Kidney tubule cell (primary cell): Measurements from ENCODE around the gene ZNF541.

ENCODE experiments used
- DNase-seq: peaks from one replicate; pipeline ENCODE4 v3.0.0-alpha.2; 2018; ENCODE audit warnings: low spot score

ZNF541 gene, protein sequence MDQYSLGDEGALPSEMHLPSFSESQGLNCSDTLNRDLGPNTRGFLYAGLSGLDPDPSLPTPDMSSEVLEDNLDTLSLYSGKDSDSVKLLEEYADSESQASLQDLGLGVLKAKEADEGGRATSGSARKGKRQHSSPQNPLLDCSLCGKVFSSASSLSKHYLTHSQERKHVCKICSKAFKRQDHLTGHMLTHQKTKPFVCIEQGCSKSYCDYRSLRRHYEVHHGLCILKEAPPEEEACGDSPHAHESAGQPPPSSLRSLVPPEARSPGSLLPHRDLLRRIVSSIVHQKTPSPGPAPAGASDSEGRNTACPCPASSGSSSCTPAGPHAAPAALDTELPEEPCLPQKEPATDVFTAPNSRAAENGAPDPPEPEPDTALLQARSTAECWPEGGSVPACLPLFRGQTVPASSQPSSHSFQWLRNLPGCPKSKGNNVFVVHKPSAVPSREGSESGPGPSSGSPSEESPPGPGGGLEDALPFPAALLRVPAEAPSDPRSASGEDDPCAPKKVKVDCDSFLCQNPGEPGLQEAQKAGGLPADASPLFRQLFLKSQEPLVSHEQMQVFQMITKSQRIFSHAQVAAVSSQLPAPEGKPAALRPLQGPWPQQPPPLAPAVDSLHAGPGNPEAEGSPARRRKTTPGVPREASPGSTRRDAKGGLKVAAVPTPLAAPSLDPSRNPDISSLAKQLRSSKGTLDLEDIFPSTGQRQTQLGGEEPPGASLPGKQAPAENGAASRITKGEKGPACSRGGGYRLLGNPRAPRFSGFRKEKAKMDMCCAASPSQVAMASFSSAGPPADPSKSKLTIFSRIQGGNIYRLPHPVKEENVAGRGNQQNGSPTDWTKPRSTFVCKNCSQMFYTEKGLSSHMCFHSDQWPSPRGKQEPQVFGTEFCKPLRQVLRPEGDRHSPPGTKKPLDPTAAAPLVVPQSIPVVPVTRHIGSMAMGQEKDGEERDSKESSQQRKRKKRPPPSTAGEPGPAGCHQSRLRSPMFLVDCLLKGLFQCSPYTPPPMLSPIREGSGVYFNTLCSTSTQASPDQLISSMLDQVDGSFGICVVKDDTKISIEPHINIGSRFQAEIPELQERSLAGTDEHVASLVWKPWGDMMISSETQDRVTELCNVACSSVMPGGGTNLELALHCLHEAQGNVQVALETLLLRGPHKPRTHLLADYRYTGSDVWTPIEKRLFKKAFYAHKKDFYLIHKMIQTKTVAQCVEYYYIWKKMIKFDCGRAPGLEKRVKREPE (N-terminal part only)

DNA sequence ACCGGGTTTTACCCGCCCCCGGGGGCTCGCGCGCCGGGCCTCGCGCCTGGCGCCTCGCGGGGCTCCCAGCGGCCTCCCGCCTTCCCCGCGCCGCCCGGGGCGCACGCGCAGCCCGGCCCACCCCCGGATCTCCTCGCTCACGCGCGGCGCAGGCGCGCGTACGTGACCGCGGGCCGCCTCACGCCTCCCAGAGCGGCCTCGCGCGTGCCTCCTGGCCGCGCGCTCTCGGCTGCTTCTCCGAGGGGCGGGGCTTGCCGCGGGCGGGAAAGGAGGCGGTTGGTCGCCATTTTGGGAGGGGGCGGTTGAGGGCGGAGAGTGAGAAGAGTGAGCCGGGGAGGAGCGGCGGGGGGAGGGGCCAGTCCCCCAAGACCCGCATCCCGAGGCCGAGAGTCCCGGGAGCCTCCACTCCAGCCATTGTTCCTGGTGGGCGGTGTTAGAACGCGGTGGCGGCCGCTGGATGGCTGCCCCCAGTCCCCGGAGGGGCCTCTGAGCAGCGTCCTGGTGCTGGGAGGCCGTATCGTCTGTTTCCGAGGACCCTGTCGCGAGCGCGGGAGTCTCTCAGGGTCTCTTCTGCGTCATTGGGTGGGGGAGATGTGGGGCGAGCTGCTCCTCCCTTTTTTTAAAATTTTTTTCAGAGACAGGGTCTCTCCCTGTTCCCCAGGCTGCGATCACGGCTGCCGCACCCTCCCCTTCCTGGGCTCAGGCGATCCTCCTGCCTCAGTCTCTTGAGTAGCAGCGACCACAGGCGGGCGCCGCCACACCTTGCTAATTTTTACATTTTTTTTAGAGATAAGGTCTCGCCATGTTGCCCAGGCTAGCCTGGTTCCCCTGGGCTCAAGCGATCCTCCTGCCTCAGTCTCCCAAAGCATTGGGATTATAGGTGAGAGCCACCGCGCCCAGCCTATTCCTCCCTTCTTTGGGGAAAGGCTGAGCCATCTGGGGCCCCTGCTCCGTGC lies at the start of gene ZNF541:
ZNF541 (minus strand) TSS at position 78 of the 956 bp plus-strand sequence. CDS start 17,292 bp downstream, outside the sequence.
- DNase-seq, result no peak

DNA sequence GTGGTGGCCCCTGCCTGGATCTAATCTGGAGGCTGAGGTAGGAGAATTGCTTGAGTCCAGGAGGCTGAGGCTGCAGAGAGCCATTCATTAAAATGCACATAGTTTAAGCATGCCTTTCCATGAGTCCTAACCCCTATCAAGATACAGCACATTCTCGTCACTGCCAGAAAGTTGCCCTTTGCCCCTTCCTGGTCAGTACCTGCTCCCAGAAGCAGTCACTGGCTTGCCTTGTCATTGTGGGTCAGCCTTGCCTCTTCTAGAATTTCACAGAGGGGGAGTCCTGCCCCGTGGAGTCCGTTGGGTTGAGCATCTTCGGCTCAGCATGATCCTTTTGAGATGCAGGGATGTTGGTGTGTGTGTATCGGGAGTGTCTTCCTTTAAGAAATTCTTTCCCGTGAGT lies 46.8 kb upstream of the ZNF541 start:
- DNase-seq, result peak; percentile 21

DNA sequence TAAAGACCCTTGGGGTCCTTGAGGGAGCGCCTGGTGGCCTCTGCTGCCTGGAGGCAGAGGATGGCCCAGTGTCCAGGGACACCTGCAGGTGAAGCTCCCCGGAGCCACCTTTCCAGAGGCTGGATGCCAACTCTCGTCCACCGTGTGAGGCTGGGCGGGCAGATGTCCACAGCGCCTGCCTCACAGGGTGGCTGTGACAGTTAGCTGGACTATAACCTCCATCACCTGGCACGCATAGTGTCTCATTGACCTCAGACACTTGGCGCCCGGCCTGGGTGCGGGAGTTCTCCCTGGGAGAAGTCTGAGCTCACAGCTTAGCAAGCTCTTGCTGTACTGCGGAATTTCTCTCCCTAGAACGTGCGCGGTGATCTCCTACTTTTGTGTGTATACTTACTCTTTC lies 45.8 kb upstream of the ZNF541 start:
- DNase-seq, result peak; percentile 66

DNA sequence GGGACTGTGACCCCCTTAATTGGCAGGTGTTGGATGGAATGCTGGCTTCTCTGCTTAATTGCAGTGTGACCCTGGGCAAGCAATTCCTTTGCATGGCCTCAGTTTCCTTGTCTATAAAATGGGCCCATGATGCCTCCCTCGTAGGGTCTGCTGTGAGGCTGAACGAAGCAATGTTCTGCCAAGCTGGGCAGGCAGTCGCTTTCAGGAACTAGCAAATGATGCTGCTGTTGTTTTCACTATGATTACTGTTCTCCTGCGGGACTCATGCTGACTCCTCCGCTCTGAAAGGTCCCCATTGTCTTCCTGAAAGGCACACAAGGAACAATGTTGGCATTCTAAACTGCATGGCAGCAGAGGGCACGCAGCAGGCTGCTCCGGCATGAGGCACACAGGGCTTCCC lies 42.8 kb upstream of the ZNF541 start:
- DNase-seq, result no peak

DNA sequence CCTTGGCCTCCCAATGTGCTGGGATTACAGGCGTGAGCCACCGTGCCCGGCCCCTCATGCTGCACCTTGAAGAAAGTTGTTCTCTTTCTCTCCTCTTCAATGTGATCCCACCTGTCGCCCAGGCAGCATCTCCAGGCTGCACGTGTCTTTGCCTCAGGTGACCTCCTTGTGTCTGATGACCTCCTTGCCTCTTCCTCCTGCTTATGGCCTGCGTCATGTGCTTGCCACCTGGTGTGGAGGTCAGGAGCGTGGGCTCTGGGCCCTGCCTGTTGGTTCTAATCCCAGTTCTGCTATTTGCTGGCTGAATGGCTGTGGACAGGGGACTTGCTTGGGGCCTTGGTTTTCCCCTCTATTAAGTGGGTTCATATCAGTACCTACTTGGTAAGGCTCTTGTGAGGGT lies 42.3 kb upstream of the ZNF541 start:
- DNase-seq, result no peak

DNA sequence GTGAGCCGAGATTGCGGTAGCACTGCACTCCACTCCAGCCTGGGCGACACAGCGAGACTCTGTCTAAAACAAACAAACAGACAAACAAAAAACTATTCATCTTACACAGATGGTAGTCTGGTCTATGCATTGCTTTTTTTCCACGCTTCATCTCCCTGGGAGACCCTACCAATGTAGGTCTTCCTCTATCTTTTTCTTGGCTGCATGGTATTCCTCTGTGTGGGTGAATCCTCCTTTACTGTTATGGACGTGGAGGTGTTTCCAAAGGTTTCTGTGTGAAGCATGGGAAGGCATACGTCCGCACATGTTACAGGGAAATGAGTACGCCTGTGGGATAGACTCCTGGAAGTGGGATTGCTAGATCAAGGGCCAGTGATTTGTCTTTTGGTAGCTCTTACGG lies 41.6 kb upstream of the ZNF541 start:
- no peak for DNase-seq

DNA sequence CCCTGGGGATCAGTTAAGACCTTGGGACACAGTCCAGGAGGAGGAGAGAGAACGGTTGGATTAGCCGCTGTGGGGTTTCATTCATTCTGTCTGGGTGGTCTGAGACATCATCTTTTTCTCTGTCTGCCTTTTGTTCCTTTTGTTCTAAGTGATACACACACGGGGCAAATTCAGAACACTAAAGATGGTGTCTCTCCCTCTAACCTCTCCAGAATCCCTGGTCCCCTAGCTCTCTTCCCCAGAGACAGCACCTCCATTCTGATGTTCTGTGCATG lies 41.0 kb upstream of the ZNF541 start:
- DNase-seq, result no peak

DNA sequence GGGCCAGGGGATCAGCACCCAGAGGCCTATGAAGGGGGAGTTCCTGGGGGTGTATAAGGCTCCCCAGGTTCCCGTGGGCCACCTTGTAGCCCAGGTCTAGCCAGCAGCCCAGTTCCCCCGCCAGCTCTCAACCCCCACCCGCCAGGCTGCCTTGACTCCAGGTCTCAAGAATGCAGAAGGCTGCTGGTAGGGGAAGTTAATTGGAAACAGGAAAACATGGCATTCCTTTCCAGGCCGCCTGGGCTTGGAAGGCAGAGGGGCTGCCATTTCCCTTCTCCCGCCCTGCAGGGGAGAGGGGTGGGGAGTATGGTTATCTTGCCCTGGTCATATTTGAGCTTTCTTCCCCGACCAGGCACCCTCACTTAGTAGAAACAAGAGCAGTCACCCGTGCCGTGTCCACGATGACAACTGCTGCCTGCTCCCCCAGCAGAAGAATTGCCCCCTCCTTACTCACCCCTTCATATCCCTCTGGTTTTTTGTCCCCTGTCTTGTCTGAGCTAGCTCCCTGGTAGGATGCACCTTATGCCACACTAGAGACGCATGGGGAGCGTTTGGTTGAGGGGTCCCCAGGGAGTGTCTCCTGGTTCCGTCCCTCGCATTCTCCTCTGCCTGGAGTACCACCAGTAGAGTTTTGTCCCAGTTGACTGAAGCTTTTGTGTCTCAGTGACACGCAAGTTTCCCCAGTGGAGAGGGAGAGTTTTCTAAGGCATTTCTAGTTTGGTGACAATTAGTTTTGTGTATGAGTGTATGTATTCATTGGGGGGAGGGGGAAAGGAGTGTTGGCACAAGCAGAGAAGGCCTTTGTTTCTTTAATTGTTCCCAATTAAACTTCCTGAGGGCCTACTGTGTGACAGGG lies 40.4 kb upstream of the ZNF541 start:
- peak; percentile 65 for DNase-seq

DNA sequence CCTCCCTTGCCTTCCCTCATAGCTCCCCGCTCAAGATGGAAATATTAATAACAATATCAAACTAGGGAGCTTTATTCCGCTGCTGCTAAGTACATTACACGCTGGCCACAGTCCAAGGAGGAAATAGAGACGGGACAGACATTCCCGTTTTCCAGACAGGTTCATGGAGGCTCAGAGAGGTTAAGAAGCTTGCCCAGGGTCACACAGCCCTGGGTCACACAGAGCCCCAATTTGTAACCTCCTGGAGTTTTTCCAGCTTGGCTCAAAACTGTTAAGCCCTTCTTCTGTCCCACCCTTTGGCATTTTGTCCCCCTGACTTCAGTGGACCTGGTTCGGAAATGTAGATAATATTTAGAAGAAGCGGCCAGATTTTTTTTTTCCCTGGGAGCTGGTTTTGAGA lies 38.0 kb upstream of the ZNF541 start:
- peak; percentile 26 for DNase-seq

DNA sequence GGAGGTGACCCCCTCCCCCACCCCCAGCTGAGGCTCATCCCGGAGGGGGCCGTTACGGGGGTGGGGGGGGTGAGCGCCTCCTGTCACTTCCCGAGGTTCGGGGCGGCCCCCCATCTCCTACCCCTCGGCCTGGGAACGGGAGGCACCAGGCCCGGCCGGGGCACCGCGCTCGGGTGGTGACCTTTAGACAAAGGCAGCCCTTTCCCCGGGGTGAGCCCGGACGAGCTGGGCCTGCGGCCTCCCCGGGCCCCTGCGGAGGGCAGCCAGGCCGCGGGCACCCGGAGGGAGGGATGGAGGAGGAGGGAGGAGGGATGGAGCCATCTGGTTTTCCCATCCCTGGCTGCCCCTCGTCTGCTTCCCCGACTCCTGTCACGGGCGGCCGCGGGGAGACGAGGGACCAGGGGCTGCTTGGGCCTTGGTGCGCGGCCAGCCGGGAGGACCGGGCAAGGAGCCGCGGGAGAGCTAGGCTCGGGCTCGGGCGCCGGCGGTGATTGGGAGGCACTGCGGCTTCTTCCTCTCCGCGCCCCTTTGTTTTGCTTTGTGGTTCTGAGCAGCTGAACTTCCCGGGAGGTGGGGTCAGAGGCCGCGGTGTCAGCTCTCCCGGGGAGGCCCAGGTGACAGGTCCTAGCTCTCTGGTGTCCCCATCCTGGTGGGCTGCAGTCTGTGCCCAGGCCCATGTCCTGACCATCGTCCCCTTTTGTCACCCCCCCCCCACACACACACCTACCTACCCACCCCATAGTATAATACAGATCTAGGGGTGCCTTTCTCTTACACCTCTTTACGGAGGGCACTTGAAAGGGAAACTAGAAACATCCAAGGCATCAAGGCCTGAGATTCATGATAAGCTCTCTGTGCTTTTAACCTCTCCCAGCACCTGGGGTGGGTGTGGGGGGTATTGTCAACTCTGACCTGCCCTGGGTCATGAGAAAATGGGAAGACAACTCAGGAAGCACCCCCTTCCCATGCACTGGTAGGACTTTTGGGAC lies 37.3 kb upstream of the ZNF541 start:
- DNase-seq, result peak; percentile 63

DNA sequence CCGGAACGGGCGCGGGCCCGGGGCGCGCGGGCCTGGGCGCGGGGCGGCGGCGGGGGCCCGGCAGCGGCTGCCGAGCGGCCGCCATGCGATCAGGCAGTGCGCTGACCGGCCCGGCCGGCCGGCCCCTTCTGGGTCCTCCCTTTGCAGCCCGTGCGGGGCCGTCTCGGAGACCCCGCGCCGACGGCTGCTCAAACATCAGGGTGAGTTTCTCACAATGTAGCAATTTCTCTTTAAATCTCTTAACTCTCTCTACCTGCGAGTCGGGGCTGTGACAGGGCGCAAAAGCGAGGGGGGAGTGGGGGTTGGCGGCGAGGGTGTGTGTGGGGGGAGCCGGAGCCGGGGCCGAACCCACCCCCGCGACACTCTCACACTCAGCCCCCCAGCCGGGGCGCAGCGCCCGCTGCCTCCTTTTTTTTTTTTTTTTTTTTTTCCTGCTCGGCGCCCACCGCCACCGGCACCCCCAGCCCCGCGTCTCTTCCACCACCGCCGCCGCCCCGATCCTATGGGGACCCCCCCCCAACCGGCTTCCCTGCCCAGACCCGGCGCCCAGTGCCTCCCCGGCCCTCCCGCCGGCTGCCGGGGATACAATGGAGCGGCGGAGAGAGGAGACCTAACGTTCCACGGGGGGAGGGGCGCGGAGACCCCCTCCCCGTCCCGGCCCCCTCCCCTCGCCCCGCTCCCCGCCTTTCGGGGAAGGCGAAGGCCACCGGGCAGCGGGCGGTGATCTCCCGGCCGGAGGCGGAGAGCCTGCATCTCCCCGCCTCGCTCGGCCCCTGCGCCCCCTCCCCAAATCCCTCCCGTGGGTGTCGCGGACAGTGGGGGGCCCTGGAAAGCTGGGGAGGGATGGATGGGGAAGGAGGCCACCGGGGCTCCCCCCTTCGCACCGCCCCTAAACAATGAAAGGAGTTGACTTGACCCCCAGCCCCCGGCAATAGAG lies 36.3 kb upstream of the ZNF541 start, which contains the start of gene BICRA:
BICRA (plus strand) TSS at position 166 of the 937 bp plus-strand sequence. CDS start 64,441 bp downstream, outside the sequence.
- peak; percentile 86 for DNase-seq

DNA sequence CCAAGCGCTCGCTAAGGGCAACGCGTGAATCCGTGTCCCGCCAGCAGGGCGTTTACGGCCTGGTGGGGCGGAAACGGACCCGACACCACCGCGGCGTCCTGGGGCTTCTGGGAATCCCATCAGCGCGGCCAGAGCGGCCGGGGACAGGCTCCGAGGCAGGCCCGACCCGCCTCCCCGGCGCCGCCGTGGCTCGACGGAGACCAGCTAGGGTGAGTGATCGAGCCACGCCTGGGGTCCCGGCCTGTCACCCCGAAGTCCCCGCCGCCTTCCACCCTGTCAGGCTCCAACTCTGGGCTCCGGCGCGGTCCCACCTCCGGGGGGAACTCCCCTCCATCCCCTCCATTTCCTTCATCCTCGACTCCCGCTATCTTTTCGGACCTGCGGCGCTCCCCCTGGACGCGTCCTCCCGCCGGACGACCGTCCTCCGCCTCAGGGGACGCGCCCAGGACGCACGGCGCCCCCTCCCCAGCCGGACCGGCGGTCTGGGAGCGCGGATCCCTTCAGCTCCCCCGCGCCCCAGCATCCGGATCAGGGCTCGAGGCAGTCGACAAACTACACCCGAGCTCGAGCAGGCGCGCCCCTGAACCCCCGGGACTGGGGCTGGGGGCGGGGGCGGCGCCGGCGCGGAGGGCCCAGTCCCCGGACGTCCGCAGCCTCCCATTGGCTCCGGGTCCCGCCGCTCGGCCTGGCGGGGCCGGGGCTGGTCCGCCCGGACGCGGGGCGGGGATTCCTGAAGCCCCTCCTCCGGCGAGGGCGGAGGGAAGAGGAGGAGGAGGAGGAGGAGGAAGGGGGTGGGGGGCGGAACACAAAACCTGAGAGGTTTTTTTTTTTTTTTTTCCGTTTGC lies 35.3 kb upstream of the ZNF541 start:
- peak; percentile 96 for DNase-seq

DNA sequence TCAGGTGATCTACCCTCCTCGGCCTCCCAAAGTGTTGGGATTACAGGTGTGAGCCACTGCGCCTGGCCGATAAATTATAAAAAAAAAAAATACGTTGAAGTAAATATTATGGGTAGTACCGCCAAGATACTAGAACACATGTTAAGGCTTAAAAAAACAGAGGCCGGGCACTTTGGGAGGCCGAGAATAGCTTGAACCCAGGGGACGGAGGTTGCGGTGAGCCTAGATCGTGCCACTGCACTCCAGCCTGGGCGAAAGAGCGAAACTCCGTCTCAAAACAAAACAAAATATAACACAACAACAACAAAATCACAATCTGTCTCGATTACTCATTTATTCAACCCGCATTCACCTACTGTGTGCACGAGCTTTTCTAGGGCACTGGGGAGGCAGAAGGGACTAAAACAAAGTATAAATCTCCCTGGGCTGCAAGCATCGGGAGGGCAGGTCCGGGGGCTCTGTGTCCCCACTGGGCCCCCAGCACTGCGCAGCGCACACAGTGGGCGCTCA lies 34.7 kb upstream of the ZNF541 start:
- DNase-seq, result no peak

DNA sequence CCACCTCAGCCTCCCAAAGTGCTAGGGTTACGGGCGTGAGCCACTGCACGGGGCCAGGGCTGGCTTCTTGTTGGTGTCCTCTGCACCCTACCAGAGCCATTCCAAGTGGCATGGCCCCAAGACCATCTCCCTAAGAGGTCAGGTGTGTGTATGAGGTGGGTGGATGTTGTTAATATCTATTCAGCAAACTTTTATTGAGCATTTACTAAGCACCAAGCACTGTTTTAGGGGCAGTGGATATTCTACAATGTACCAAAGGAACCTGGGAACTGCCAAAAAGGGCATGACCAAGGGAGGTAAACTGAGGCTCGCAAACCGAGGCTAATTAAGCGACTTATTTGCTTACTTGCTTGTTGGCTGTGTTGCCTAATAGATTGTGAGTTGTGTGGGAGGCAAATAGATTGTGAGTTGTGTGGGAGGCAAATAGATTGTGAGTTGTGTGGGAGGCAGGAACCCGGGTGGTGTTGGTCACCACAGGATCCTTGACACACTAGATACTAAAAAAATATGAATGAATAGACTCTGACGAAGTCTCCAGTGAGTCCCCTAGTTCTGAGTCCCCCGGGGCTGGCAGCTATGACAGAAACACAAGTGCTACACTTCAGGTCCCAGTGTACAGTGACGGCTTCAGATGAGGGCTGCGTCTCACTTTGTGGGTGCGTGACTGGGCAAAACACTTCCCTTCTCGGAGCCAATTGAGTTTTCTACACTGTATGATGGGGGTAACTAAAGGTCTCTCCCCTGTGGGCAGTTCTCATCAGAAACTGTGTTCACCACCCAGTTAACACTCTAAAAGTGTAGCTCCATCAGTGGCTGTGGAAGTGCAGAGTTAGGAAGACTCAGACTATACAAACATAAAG lies 31.0 kb upstream of the ZNF541 start:
- no peak for DNase-seq

DNA sequence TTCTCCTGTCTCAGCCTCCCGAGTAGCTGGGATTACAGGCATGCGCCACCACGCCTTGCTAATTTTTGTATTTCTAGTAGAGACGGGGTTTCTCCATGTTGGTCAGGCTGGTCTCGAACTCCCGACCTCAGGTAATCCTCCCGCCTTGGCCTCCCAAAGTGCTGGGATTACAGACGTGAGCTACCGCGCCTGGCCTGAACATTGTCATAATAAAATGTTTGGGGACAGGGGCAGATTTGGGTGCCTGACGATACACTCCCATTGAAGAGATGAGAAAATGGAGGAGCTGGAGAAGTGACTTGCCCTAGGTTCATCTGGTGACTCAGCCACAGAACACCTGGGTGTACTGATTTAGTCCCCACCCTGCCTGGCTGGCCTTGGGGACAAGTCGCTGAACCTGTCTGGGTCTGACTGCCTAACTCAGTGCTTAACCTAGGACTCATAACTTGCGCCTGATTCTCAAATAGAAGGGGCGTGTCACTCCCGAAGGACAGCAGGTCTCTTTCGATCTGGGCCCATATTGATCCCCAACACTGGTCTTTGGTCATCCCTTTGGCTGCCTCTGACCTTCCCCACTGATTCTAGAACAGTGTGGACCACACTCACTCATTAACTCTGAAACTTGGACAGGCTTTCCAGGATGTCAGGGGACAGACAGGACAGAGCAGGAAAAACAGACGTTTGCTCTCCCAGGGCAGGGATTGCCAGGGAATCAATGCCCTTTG lies 28.4 kb upstream of the ZNF541 start:
- peak; percentile 17 for DNase-seq
